Psoas muscle (tissue), 8 donors: ENCODE data around the gene IL1RAPL1. TPM values are rescaled to one million over a fixed set of nuclear protein-coding genes. Genes with fewer than 3 reads are reported as not detected.

Experiments
- ATAC-seq, 4 donors: fragments of 200-7000 bp; cut with Tn5 transposase; one replicate each; pipeline ENCODE4 v1.9.1; 2020; ENCODE audit warnings: moderate library complexity in 3 of 4, mild to moderate bottlenecking in 2 of 4
- DNase-seq, 2 donors: peaks; one replicate each; pipeline ENCODE4 v3.0.0-alpha.2; 2020
- H3K27ac ChIP-seq: fragments of 200-600 bp; one replicate; pipeline ENCODE4 v1.8.0; 2022
- H3K27me3 ChIP-seq, 3 donors: fragments of 200-600 bp in 1 of 3; one replicate each; pipeline versions ENCODE4 v1.6.1 to v1.8.0; 2013 to 2022; ENCODE audit warnings: low read length in 2 of 3, mild to moderate bottlenecking in 2 of 3, moderate library complexity in 1 of 3; ENCODE audit not compliant: insufficient read depth in 3 of 3
- H3K36me3 ChIP-seq, 2 donors: fragments of 200-600 bp in 1 of 2; one replicate each; pipeline versions ENCODE4 v1.6.1 to v1.8.0; 2013 to 2022; ENCODE audit warnings: low read depth in 1 of 2, mild to moderate bottlenecking in 1 of 2, moderate library complexity in 1 of 2; ENCODE audit not compliant: insufficient read depth in 1 of 2
- H3K4me1 ChIP-seq: fragments of 200-600 bp; one replicate; pipeline ENCODE4 v1.8.0; 2022
- H3K4me3 ChIP-seq: fragments of 200-600 bp; one replicate; pipeline ENCODE4 v1.8.0; 2022; ENCODE audit warnings: mild to moderate bottlenecking
- H3K9me3 ChIP-seq: fragments of 200-600 bp; one replicate; pipeline ENCODE4 v1.8.0; 2022
- WGBS, 3 donors: extraction: QIAGEN DNeasy Blood & Tissue Kit; methylation state at CpG; one replicate each; pipeline versions ENCODE4 v1.1.6 to v1.1.7; 2013; 5-methylcytosine and 5-hydroxymethylcytosine counted together
- intact Hi-C, 2 donors: fragments of 100-400 bp; cut with DNase I; formaldehyde crosslinking; loops; one replicate each; pipeline versions ENCODE4 v1.11.0 to v1.14.2; 2022
- polyA plus RNA-seq, 3 donors: library from polyadenylated mRNA; stranded (reverse); fragments of 200-250 nt; gene quantifications; one replicate each; pipeline ENCODE4 v1.2.3, GENCODE V29; 2013
- total RNA-seq, 4 donors: library from RNA; stranded (reverse); fragmentation: NEBNext Ultra II Directional in 2 of 4; extraction: Animal tissue kit (Norgen Biotek cat#: 25700) in 2 of 4; gene quantifications; one replicate each; pipeline versions ENCODE4 v1.2.1 to v1.2.4, GENCODE V29; 2021 to 2023
- TF ChIP-seq, protein P1 (sequence below): fragments of 200-600 bp; IDR thresholded peaks from one replicate; pipeline ENCODE4 v1.8.0; 2022; ENCODE audit warnings: antibody characterized with exemption
- donor health status: healthy with polysubstance abuse.
- donor health status: DM: no; HTN: no; CAD: no; lungs with moderate emphysema.
- donor health status: Bipolar disorder and iron deficiency.
- donor health status: healthy.
- donor health status: DM: yes; HTN: yes; CAD: no.
- donor health status: DM: no; HTN: no; CAD: no.
- donor health status: DM: no; HTN: no; CAD: no.
- donor health status: DM: yes; HTN: yes; CAD: no.

IL1RAPL1 gene
- total and polyA plus RNA-seq, 7 donors = 0.04 to 0.50 (median 0.19) TPM; not detected in 1

DNA sequence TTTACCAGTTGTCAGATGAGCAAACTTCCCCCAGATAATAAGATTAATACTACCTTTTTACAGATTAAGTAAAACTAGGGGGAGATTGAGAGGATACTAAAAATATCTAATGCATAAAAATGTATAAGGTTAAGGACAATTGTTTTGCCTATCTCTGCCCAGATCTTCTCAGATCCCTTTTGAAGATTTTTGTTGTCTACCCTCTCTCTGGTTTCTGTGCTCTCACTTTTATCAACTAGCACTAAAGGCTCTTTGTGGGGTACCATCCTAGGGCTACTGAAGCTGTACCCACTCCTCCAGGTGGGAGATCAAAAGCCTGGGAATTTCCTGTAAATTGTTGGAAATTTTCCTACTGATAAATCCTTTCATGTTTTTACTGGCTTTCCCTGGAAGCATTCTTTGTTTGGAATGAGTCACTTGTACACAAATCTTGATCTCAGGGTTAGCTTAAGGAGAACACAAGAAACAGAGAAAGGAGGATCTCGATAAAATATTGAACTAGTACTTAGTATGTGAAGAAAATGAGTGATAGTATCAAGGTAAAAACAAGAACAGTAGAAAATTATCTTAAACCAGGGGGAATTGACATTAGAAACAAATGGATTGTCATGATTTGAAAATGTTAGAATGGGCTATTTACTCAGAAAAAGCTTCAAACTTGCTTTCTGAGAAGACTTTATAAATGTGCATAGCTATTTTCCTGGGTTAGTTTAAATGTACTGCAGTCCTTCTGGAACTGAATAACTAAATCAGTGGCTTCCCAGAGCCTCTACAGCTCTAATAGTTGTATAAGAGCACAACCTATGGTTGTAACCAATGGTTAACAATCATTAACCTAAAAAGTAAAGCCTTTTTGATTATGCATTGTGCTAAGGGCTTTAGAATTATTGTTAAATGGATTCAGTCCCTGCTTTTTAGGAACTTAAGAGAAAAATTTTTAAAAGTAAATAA lies 948.2 kb downstream of the IL1RAPL1 start:
- no peak for DNase-seq
- 59 to 85% (median 85%) methylated on average over 1 of the region's 1 CpG for WGBS, 3 donors
- intact Hi-C loops = no loop called here

DNA sequence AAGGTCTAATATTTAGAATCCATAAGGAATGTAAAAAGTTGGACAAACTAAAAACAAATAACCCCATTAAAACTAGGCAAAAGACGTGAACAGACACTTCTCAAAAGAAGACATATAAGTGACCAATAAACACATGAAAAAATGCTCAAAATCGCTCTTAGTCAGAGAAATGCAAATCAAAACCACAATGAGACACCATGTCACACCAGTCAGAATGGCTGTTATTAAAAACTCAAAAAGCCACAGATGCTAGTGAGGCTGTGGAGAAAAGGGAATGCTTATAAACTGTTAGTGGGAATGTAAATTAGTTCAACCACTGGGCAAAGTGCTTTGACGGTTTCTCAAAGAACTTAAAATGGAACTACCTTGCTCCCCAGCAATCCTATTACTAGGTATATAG lies 953.8 kb downstream of the IL1RAPL1 start:
- 59 to 92% (median 83%) methylated on average over 3 of the region's 3 CpGs for WGBS, 3 donors
- Histone ChIP-seq H3K9me3 (no peaks in the 10 kb centered on the region), H3K4me1 (no peaks in the 10 kb centered on the region), H3K4me3 (no peak overlapping the region), H3K36me3 (no peaks in the 10 kb centered on the region), H3K27ac (no peak overlapping the region), H3K27me3 (no peaks in the 10 kb centered on the region)
- ATAC-seq = no peak
- no peak for DNase-seq
- TF ChIP-seq, protein P1, sequence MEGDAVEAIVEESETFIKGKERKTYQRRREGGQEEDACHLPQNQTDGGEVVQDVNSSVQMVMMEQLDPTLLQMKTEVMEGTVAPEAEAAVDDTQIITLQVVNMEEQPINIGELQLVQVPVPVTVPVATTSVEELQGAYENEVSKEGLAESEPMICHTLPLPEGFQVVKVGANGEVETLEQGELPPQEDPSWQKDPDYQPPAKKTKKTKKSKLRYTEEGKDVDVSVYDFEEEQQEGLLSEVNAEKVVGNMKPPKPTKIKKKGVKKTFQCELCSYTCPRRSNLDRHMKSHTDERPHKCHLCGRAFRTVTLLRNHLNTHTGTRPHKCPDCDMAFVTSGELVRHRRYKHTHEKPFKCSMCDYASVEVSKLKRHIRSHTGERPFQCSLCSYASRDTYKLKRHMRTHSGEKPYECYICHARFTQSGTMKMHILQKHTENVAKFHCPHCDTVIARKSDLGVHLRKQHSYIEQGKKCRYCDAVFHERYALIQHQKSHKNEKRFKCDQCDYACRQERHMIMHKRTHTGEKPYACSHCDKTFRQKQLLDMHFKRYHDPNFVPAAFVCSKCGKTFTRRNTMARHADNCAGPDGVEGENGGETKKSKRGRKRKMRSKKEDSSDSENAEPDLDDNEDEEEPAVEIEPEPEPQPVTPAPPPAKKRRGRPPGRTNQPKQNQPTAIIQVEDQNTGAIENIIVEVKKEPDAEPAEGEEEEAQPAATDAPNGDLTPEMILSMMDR = no peak
- intact Hi-C loops = no loop called here

More for the DNA sequence above, 948.2 kb downstream of the IL1RAPL1 start:
- H3K4me1 ChIP-seq = no peaks in the 10 kb centered on the region
- H3K4me3 ChIP-seq = no peak overlapping the region
- H3K36me3 ChIP-seq = no peaks in the 10 kb centered on the region
- H3K27ac ChIP-seq = no peak overlapping the region
- TF ChIP-seq, protein P1 = no peak
- ATAC-seq = no peak
- no peaks in the 10 kb centered on the region for H3K9me3 ChIP-seq
- no peaks in the 10 kb centered on the region for H3K27me3 ChIP-seq

DNA sequence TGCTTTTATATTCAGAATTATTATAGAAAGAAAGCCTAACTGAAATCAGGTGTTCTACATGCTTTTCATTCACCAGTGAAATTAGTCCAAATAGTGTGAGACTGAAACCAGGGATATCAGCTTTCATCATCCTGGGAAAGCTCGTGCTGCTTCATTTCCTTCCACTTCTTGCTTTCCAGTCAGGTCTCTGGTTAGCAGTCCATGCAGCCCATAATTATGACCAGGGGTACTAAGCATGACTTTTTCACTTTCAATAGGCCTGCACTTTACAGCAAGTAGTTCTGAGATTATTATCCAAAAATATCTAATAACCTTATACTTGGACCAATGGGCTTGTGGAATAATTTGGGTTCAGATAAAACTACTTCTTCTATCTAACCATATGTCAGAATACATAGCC lies 954.9 kb downstream of the IL1RAPL1 start:
- DNase-seq = no peak
- intact Hi-C loops = no loop called here
- H3K27me3 ChIP-seq = no peaks in the 10 kb centered on the region
- no peaks in the 10 kb centered on the region for H3K36me3 ChIP-seq
- no peak overlapping the region for H3K27ac ChIP-seq
- no peak for ATAC-seq
- TF ChIP-seq, protein P1 = no peak
- no peaks in the 10 kb centered on the region for H3K4me1 ChIP-seq
- no peaks in the 10 kb centered on the region for H3K9me3 ChIP-seq
- no peak overlapping the region for H3K4me3 ChIP-seq
- 14 to 19% (median 17%) methylated on average over 1 of the region's 1 CpG for WGBS, 3 donors

DNA sequence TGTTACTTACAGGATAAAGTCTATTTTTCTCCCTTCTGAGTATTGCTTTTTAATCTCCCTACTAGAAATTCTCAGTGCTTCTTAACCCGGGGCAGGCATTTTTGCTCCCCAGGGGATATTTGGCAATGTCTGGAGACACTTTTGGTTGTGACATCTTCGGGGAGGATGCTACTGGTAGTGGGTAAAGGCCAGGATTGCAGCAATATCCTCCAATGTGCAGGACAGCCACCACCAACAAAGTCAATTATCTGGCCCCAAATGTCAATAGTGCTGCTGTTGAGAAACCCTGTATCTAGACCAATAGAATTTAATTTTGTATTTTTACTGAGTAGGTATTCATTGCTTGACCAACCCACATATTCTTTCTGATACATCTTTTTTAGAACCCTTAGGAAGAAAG lies 958.6 kb downstream of the IL1RAPL1 start:
- Histone ChIP-seq H3K9me3 (no peaks in the 10 kb centered on the region), H3K36me3 (no peaks in the 10 kb centered on the region), H3K4me3 (no peak overlapping the region), H3K4me1 (no peaks in the 10 kb centered on the region), H3K27me3 (no peaks in the 10 kb centered on the region), H3K27ac (no peak overlapping the region)
- intact Hi-C loops = no loop called here
- TF ChIP-seq, protein P1 = no peak
- ATAC-seq = no peak
- WGBS, 3 donors = 37 to 63% (median 56%) methylated on average over 2 of the region's 2 CpGs
- no peak for DNase-seq
